K562 (cell line): Measurements from ENCODE around the gene CBX2. TPM values are rescaled to one million over a fixed set of nuclear protein-coding genes. Genes with fewer than 3 reads are reported as not detected.

Experiments used
- CREM ChIP-seq: IDR thresholded peaks from 2 replicates; pipeline ENCODE4 v1.6.1; 2014; ENCODE audit warnings: antibody characterized with exemption, low read depth
- CTCF ChIP-seq, 3 experiments: IDR thresholded peaks in 2 of 3; conservative IDR thresholded peaks in 1 of 3; 2 replicates each; pipeline ENCODE4 v1.5.1; 2011 to 2012; ENCODE audit warnings: low read length in 3 of 3, mild to moderate bottlenecking in 3 of 3, control low read depth in 2 of 3, improper control_type of control experiment in 1 of 3, inconsistent platforms in 1 of 3, low read depth in 1 of 3, mixed read lengths in 1 of 3, moderate library complexity in 1 of 3; ENCODE audit not compliant: insufficient read depth in 2 of 3
- HEY1 ChIP-seq: fragments of 250-450 bp; sonication (Bioruptor Pico); IDR thresholded peaks from 2 replicates; pipeline ENCODE4 v1.5.0; 2020; ENCODE audit warnings: mild to moderate bottlenecking, moderate library complexity, borderline replicate concordance
- RBFOX2 ChIP-seq: fragments of 200-400 bp; formaldehyde crosslinking; IDR thresholded peaks from 2 replicates; pipeline ENCODE4 v1.6.1; 2017; ENCODE audit warnings: low read depth, mild to moderate bottlenecking, low read length, moderate library complexity
- RFX5 ChIP-seq: IDR thresholded peaks from 2 replicates; pipeline ENCODE4 v1.6.1; 2011; ENCODE audit warnings: low read depth, mild to moderate bottlenecking, improper control_type of control experiment, low read length
- SAP30 ChIP-seq: fragments of 200-600 bp; sonication (generic); IDR thresholded peaks from 2 replicates; pipeline ENCODE4 v1.6.1; 2012; ENCODE audit warnings: borderline replicate concordance, low read depth, mild to moderate bottlenecking, moderate library complexity, low read length, control low read depth, inconsistent platforms; ENCODE audit not compliant: insufficient read depth, poor library complexity, severe bottlenecking
- ZBTB40 ChIP-seq, 2 experiments: fragments of 450-650 bp in 1 of 2; sonication (generic) in 1 of 2; formaldehyde crosslinking in 1 of 2; IDR thresholded peaks; 2 replicates each; pipeline versions ENCODE4 v1.7.1 to v1.9.0; 2016 to 2022; ENCODE audit warnings: inconsistent platforms in 1 of 2, mild to moderate bottlenecking in 1 of 2, missing genetic modification reagents in 1 of 2
- polyA plus RNA-seq, 8 experiments: library from polyadenylated mRNA; depleted of rRNA in 4 of 8; stranded (reverse) in 5 of 8; unstranded in 3 of 8; fragments of >200 nt; fragmentation: Nextera tagmentation in 2 of 8; fragmentation: Illumina TruSeq in 1 of 8; extraction: Ambion mirVana in 2 of 8; extraction: Trizol in 1 of 8; gene quantifications; 2 replicates each; pipeline versions ENCODE4 v1.2.1 to v1.2.3, GENCODE V29; 2011 to 2014; ENCODE audit warnings: inconsistent platforms in 1 of 8, missing spikeins in 1 of 8
- total RNA-seq, 7 experiments: library from RNA; depleted of rRNA in 6 of 7; stranded (reverse); fragments of >200 nt in 6 of 7; fragmentation: Illumina TruSeq in 2 of 7; extraction: Trizol in 2 of 7; gene quantifications; 2 replicates each; pipeline versions ENCODE4 v1.2.1 to v1.2.3, GENCODE V29; 2011 to 2021; ENCODE audit warnings: low replicate concordance in 1 of 7
- TF ChIP-seq, protein P1 (sequence below): fragments of 450-650 bp; formaldehyde crosslinking; IDR thresholded peaks from 2 replicates; pipeline ENCODE4 v1.4.0; 2022; ENCODE audit warnings: missing genetic modification characterization

The CBX2 gene
- total and polyA plus RNA-seq, 9 of the 15 experiments (the other 6 are each of a cell fraction or from before 2014, with no cell fraction given) = 0.66 to 26.9 (median 13.9) TPM

DNA sequence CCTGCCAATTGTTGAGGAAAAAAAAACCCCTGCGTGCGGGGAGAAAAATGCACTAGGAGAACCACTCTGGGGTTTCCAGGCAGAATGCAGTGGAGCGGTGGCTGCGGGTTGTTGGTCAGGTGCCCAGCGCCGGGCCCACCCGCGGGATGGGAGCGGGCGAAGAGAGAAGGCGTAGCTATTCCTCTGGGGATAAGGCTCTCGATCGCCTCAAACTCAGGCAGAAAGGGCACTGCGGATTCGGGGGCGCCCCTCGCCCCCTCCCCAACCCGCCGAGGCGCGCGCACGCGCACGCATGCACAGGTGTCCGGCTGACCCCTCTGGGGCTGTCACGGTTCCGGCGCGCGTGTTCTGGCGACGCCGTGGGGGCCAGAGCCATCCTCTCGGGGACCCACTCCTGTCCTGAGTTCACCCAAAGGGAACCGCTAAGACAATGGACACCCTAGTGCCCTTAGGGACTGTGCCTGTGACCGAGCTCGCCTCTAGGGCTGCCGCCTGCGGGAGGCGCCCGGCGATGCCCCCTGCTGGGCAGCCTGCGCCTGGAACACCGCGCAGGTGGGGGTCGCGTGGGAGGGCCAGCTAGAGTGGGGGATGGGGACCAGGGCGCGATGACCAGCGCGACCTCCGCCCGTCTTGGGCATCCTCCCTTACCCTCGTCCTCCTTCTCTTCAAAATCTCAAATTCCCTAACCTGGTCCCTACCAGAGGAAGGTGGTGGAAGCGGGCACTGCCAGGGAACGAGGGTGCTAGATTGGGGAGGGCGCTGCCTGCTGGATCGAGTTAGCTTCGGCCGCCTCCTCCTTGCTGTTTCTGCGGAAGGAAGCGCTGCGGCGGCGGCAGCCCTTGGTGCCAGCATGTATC lies 33.3 kb downstream of the CBX2 start (continued):
- TF ChIP-seq, protein P1, sequence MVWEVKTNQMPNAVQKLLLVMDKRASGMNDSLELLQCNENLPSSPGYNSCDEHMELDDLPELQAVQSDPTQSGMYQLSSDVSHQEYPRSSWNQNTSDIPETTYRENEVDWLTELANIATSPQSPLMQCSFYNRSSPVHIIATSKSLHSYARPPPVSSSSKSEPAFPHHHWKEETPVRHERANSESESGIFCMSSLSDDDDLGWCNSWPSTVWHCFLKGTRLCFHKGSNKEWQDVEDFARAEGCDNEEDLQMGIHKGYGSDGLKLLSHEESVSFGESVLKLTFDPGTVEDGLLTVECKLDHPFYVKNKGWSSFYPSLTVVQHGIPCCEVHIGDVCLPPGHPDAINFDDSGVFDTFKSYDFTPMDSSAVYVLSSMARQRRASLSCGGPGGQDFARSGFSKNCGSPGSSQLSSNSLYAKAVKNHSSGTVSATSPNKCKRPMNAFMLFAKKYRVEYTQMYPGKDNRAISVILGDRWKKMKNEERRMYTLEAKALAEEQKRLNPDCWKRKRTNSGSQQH (CRISPR knock-in tag) = no peak
- TF ChIP-seq RBFOX2 (peak; percentile 80), CTCF (IDR thresholded peaks at IDR 0.05 in 2 of 3, conservative IDR thresholded peaks at IDR 0.05 in 1 of 3; ENCODE audit: insufficient read depth in 2 of 3, low read depth in 1 of 3, low read length in 3 of 3) (peak; percentile 82 to 99 (median 88)), SAP30 (no peak), RFX5 (no peak), CREM (peak; percentile 52; the same call in 1 of the 2 replicates), HEY1 (no peak), ZBTB40 (IDR thresholded peaks at IDR 0.05) (0 out of 2 replicates have a peak, but pooled peaks have one; percentile 19), ZBTB40 (CRISPR knock-in tag; IDR thresholded peaks at IDR 0.05) (no peak)
